ENCODE measurements around the gene EZR. TPM values are rescaled to one million over a fixed set of nuclear protein-coding genes. Genes with fewer than 3 reads are reported as not detected.

EZR gene
- total RNA-seq, 2 experiments from 2014 or later, result 268 to 415 TPM

DNA sequence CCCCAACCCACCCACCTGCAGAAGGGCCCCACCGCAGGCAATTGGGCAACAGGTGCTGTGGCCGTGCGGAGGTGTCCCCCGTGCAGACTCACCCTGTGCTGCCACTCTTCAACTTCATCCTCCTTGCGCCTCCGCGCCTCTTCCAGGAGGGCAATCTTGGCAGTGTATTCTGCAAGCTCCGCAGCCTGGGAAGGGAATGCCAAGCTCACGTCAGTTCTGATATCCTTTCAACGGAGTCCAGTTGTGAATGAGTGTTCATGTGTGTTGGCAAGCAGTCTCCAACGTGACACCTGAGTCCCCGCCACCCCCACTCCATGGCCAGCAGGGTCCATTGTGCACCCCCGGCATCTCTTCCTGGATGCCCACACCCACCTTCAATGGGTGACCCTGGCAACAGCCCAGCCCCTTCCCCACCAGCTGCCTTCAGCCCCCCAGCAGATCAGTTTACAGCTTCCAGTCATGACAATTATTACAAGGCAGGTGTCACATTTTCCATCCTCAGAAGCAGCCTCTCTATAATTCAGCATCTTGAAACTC is 49.9 kb downstream of the EZR start:
- Histone ChIP-seq H3K27ac (ENCODE audit: low read depth, low read length, poor library complexity, severe bottlenecking) (no peak overlapping the region), H3K36me3 (ENCODE audit: insufficient read depth, low read length) (peaks cover 100% of the 10 kb centered on the region), H3K4me2 (ENCODE audit: low read length) (no peak overlapping the region), H3K9me3 (ENCODE audit: low read length) (no peaks in the 10 kb centered on the region), H3K79me2 (ENCODE audit: insufficient read depth, low read depth, low read length) (no peaks in the 10 kb centered on the region), H2AFZ (ENCODE audit: low read length) (no peak overlapping the region), H3K4me3 (ENCODE audit: low read depth, low read length, poor library complexity, severe bottlenecking) (no peak overlapping the region), H4K20me1 (ENCODE audit: insufficient read depth, low read length) (no peaks in the 10 kb centered on the region; the same call in 1 of the 2 replicates), H3K4me1 (ENCODE audit: insufficient read depth, low read length, poor library complexity, severe bottlenecking) (no peaks in the 10 kb centered on the region), H3K9me2 (ENCODE audit: insufficient read depth, low read length) (no peaks in the 10 kb centered on the region)
- intact Hi-C loops (cut with micrococcal nuclease; ENCODE audit: unreplicated experiment), result no loop called here
- TF ChIP-seq EZH2phosphoT487 (IDR thresholded peaks at IDR 0.05; ENCODE audit: borderline replicate concordance, low read depth, low read length), result no peak
- TF ChIP-seq, protein P1, sequence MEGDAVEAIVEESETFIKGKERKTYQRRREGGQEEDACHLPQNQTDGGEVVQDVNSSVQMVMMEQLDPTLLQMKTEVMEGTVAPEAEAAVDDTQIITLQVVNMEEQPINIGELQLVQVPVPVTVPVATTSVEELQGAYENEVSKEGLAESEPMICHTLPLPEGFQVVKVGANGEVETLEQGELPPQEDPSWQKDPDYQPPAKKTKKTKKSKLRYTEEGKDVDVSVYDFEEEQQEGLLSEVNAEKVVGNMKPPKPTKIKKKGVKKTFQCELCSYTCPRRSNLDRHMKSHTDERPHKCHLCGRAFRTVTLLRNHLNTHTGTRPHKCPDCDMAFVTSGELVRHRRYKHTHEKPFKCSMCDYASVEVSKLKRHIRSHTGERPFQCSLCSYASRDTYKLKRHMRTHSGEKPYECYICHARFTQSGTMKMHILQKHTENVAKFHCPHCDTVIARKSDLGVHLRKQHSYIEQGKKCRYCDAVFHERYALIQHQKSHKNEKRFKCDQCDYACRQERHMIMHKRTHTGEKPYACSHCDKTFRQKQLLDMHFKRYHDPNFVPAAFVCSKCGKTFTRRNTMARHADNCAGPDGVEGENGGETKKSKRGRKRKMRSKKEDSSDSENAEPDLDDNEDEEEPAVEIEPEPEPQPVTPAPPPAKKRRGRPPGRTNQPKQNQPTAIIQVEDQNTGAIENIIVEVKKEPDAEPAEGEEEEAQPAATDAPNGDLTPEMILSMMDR (conservative IDR thresholded peaks at IDR 0.05; ENCODE audit: low read length), result no peak
- ChIA-PET POLR2A (interaction anchor here (0.6 to 0.7 kb wide), 2 partner anchors 11 to 17 kb away, joined by 3 read pairs; no protein-coding TSS in a partner anchor), CTCF (ENCODE audit: unreplicated experiment) (no interaction called here)
- no TSS peak for BruUV-seq (replicated peaks)
- no peak for DNase-seq (ENCODE audit: low spot score)

DNA sequence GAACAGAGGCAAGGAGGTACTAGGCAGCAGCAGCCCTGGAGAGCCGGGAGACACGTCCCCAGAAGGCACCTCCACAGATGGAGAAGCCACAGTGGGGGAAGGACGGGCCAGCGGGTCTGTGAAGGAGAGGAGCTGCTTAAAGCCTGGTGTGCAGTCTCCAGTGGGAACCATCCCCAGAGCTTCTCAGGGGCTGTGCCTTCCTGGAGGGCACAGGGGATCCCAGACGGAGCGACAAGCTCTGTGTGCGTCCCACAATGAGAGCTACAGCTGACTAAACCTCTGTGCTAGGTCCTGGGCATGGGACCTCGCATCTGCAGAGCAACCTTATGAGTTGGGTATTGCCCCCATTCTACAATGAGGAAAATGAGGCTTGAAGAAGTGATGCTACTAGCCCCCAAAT is 50.7 kb downstream of the EZR start:
- no peaks in the 10 kb centered on the region for H3K79me2 ChIP-seq (ENCODE audit: insufficient read depth, low read depth, low read length)

DNA sequence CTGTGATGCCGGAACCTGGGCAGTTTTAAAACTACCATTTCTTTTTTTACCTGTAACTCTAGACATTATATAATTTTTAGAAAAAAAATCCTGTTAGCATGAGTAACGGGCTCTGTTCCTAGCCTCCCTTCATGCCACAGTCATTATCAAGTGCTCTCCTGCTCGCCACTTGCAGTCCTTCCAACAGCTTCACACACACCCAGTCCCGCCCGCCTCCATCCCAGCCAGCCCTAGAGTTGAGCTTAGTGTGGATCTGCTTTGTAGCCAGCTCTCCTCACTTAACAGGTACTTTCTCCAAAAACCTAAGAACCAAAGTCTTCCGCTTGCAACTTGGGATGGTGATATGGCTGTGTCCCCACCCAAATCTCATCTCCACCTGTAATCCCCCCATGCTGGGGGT is 51.5 kb downstream of the EZR start:
- CTCF ChIA-PET (ENCODE audit: unreplicated experiment), result no interaction called here
- intact Hi-C loops (cut with micrococcal nuclease; ENCODE audit: unreplicated experiment), result no loop called here
- BruUV-seq (replicated peaks), result no TSS peak

More for the DNA sequence above, 50.7 kb downstream of the EZR start:
- CTCF ChIA-PET (ENCODE audit: unreplicated experiment), result no interaction called here
- Histone ChIP-seq H3K27ac (ENCODE audit: low read depth, low read length, poor library complexity, severe bottlenecking) (no peak overlapping the region), H3K9me2 (ENCODE audit: insufficient read depth, low read length) (no peaks in the 10 kb centered on the region), H4K20me1 (ENCODE audit: insufficient read depth, low read length) (no peaks in the 10 kb centered on the region; the same call in 1 of the 2 replicates), H2AFZ (ENCODE audit: low read length) (no peak overlapping the region), H3K4me3 (ENCODE audit: low read depth, low read length, poor library complexity, severe bottlenecking) (no peak overlapping the region), H3K9me3 (ENCODE audit: low read length) (no peaks in the 10 kb centered on the region), H3K36me3 (ENCODE audit: insufficient read depth, low read length) (peaks cover 96% of the 10 kb centered on the region), H3K4me2 (ENCODE audit: low read length) (no peak overlapping the region), H3K4me1 (ENCODE audit: insufficient read depth, low read length, poor library complexity, severe bottlenecking) (no peaks in the 10 kb centered on the region)
- POLR2A ChIA-PET, result interaction anchor here (0.6 kb wide), 2 partner anchors 21 to 37 kb away, joined by 4 read pairs; no protein-coding TSS in a partner anchor
- intact Hi-C loops (cut with micrococcal nuclease; ENCODE audit: unreplicated experiment), result no loop called here
- TF ChIP-seq EZH2phosphoT487 (IDR thresholded peaks at IDR 0.05; ENCODE audit: borderline replicate concordance, low read depth, low read length), result no peak
- TF ChIP-seq, protein P1 (conservative IDR thresholded peaks at IDR 0.05; ENCODE audit: low read length), result no peak
- no TSS peak for BruUV-seq (replicated peaks)
- DNase-seq (ENCODE audit: low spot score), result no peak

More for the DNA sequence above, 51.5 kb downstream of the EZR start:
- H3K36me3 ChIP-seq (ENCODE audit: insufficient read depth, low read length), result peaks cover 88% of the 10 kb centered on the region
- no peak overlapping the region for H3K4me3 ChIP-seq (ENCODE audit: low read depth, low read length, poor library complexity, severe bottlenecking)
- H3K27ac ChIP-seq (ENCODE audit: low read depth, low read length, poor library complexity, severe bottlenecking), result no peak overlapping the region
- H3K79me2 ChIP-seq (ENCODE audit: insufficient read depth, low read depth, low read length), result no peaks in the 10 kb centered on the region
- no peaks in the 10 kb centered on the region for H3K4me1 ChIP-seq (ENCODE audit: insufficient read depth, low read length, poor library complexity, severe bottlenecking)
- POLR2A ChIA-PET, result interaction anchor here (0.6 kb wide), 1 partner anchor 20 kb away, joined by 4 read pairs; no protein-coding TSS in a partner anchor
- no peaks in the 10 kb centered on the region for H3K9me3 ChIP-seq (ENCODE audit: low read length)
- DNase-seq (ENCODE audit: low spot score), result no peak
- no peak for TF ChIP-seq EZH2phosphoT487 (IDR thresholded peaks at IDR 0.05; ENCODE audit: borderline replicate concordance, low read depth, low read length)
- TF ChIP-seq, protein P1 (conservative IDR thresholded peaks at IDR 0.05; ENCODE audit: low read length), result no peak
- no peak overlapping the region for H2AFZ ChIP-seq (ENCODE audit: low read length)
- no peaks in the 10 kb centered on the region for H3K9me2 ChIP-seq (ENCODE audit: insufficient read depth, low read length)
- no peaks in the 10 kb centered on the region; the same call in 1 of the 2 replicates for H4K20me1 ChIP-seq (ENCODE audit: insufficient read depth, low read length)
- H3K4me2 ChIP-seq (ENCODE audit: low read length), result no peak overlapping the region

All from OCI-LY7 (cell line).